Gastrocnemius medialis (tissue), 4 donors: ENCODE results near the gene SNRPE. TPM values are rescaled to one million over a fixed set of nuclear protein-coding genes. Genes with fewer than 3 reads are reported as not detected.

Experiments
- ATAC-seq, 2 donors: fragments of 150-250 bp; one replicate each; pipeline ENCODE4 v1.9.1; 2016
- DNase-seq, 2 donors: peaks; one replicate each; pipeline ENCODE4 v3.0.0-alpha.2; 2019
- H3K27ac ChIP-seq, 4 donors: fragments of 200-600 bp; sonication (generic); 1 replicate in 1 of 4; 2 replicates in 3 of 4; pipeline ENCODE4 v1.5.1; 2016 to 2018; ENCODE audit warnings: mild to moderate bottlenecking in 2 of 4, moderate library complexity in 1 of 4
- H3K27me3 ChIP-seq, 3 donors: fragments of 200-600 bp; sonication (generic) in 2 of 3; 1 replicate in 1 of 3; 2 replicates in 2 of 3; pipeline versions ENCODE4 v1.5.1 to v1.6.0; 2016 to 2019; ENCODE audit warnings: mild to moderate bottlenecking in 1 of 3, moderate library complexity in 1 of 3
- H3K36me3 ChIP-seq, 2 donors: fragments of 200-600 bp; sonication (generic) in 1 of 2; one replicate each; pipeline ENCODE4 v1.5.1; 2017 to 2018
- H3K4me1 ChIP-seq, 2 donors: fragments of 200-600 bp; sonication (generic) in 1 of 2; one replicate each; pipeline ENCODE4 v1.5.1; 2016 to 2017; ENCODE audit warnings: mild to moderate bottlenecking in 2 of 2
- H3K4me3 ChIP-seq, 4 donors: fragments of 200-600 bp; sonication (generic) in 3 of 4; 1 replicate in 1 of 4; 2 replicates in 3 of 4; pipeline ENCODE4 v1.5.1; 2016 to 2019; ENCODE audit warnings: mild to moderate bottlenecking in 2 of 4
- H3K9me3 ChIP-seq, 3 donors: fragments of 200-600 bp; sonication (generic) in 2 of 3; 1 replicate in 1 of 3; 2 replicates in 2 of 3; pipeline ENCODE4 v1.5.1; 2016 to 2019
- POLR2A ChIP-seq, 2 donors: fragments of 450-650 bp; IDR thresholded peaks; one replicate each; pipeline ENCODE4 v1.6.1; 2017; ENCODE audit warnings: antibody characterized with exemption in 2 of 2, mild to moderate bottlenecking in 2 of 2, moderate library complexity in 2 of 2
- in situ Hi-C, 4 donors: fragments of 200-750 bp; cut with MboI; loops; one replicate each; pipeline versions ENCODE4 v1.15.0 to v1.8.0; 2017; ENCODE audit warnings: low sequenced_read_pairs in 4 of 4
- intact Hi-C: fragments of 100-400 bp; cut with DNase I; formaldehyde crosslinking; loops from one replicate; pipeline ENCODE4 v1.15.1; 2023; ENCODE audit warnings: low total_unique reads
- total RNA-seq, 4 donors: library from RNA; depleted of rRNA; stranded (reverse); fragments of >200 nt; gene quantifications; one replicate each; pipeline versions ENCODE4 v1.1.0 to v1.2.3, GENCODE V29; 2016
- TF ChIP-seq, protein P1 (sequence below), 5 experiments: fragments of 450-650 bp in 3 of 5; fragments of 200-600 bp in 2 of 5; sonication (generic) in 2 of 5; IDR thresholded peaks in 4 of 5; conservative IDR thresholded peaks in 1 of 5; 1 replicate in 4 of 5; 2 replicates in 1 of 5; pipeline ENCODE4 v1.5.1; 2016 to 2019; ENCODE audit warnings: antibody characterized with exemption in 5 of 5, mild to moderate bottlenecking in 3 of 5, moderate library complexity in 3 of 5

SNRPE gene
- total RNA-seq, 4 donors from 2014 or later = 23.7 to 39.1 (median 30.5) TPM

- Histone ChIP-seq H3K27me3 (no peaks in the 10 kb centered on the region), H3K9me3 (peaks cover 0 to 4% (median 0%) of the 10 kb centered on the region in 3 donors), H3K4me1 (no peaks in the 10 kb centered on the region), H3K4me3 (no peak overlapping the region), H3K36me3 (no peaks in the 10 kb centered on the region), H3K27ac (no peak overlapping the region)
- intact Hi-C loops = no loop called here
- no peak for TF ChIP-seq POLR2A (IDR thresholded peaks at IDR 0.05)
- TF ChIP-seq, protein P1, sequence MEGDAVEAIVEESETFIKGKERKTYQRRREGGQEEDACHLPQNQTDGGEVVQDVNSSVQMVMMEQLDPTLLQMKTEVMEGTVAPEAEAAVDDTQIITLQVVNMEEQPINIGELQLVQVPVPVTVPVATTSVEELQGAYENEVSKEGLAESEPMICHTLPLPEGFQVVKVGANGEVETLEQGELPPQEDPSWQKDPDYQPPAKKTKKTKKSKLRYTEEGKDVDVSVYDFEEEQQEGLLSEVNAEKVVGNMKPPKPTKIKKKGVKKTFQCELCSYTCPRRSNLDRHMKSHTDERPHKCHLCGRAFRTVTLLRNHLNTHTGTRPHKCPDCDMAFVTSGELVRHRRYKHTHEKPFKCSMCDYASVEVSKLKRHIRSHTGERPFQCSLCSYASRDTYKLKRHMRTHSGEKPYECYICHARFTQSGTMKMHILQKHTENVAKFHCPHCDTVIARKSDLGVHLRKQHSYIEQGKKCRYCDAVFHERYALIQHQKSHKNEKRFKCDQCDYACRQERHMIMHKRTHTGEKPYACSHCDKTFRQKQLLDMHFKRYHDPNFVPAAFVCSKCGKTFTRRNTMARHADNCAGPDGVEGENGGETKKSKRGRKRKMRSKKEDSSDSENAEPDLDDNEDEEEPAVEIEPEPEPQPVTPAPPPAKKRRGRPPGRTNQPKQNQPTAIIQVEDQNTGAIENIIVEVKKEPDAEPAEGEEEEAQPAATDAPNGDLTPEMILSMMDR (IDR thresholded peaks at IDR 0.05 in 4 of 5, conservative IDR thresholded peaks at IDR 0.05 in 1 of 5) = no peak
- no peak for DNase-seq
- in situ Hi-C loops = no loop called here
- no peak for ATAC-seq
These were observed 37.9 kb downstream of the SNRPE start for GRCh38 chr1:203899353-203899716.

DNA sequence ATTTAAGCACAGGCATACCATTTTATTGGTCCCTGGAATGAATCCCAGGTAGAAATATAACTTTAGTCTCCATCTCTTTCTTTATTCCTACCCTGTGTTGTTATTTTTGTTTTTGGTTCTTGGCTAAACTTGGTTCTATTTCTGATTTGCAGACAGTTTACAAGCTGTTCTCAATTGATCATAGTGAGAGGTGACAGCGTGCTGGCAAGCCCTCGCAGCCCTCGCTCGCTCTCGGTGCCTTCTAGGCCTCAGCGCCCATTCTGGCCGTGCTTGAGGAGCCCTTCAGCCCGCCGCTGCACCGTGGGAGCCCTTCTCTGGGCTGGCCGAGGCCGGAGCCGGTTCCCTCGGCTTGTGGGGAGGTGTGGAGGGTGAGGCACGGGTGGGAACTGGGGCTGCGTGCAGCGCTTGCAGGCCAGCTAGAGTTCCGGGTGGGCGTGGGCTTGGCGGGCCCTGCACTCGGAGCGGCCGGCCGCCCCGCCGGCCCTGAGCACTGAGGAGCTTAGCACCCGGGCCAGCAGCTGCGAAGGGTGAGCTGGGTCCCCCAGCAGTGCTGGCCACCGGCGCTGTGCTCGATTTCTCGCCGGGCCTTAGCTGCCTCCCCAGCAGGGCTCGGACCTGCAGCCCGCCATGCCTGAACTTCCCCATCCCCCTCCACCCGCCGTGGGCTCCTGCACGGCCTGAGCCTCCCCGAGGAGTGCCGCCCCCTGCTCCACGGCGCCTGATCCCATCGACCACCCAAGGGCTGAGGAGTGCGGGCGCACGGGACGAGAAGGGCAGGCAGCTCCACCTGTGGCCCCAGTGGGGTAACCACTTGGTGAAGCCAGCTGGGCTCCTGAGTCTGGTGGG is 38.7 kb downstream of the SNRPE start:
- H3K9me3 ChIP-seq = no peaks in the 10 kb centered on the region
- DNase-seq (no peak), ATAC-seq (no peak)
- in situ Hi-C loops = no loop called here
- intact Hi-C loops = no loop called here
- H3K27ac ChIP-seq = no peak overlapping the region
- no peaks in the 10 kb centered on the region for H3K27me3 ChIP-seq
- TF ChIP-seq POLR2A (IDR thresholded peaks at IDR 0.05) = no peak
- TF ChIP-seq, protein P1 (IDR thresholded peaks at IDR 0.05 in 4 of 5, conservative IDR thresholded peaks at IDR 0.05 in 1 of 5) = no peak
- no peaks in the 10 kb centered on the region for H3K4me1 ChIP-seq
- no peak overlapping the region for H3K4me3 ChIP-seq
- no peaks in the 10 kb centered on the region for H3K36me3 ChIP-seq

- ATAC-seq = no peak
- no peak for DNase-seq
- Histone ChIP-seq H3K4me1 (no peaks in the 10 kb centered on the region), H3K9me3 (no peaks in the 10 kb centered on the region), H3K36me3 (no peaks in the 10 kb centered on the region), H3K4me3 (no peak overlapping the region), H3K27me3 (no peaks in the 10 kb centered on the region), H3K27ac (no peak overlapping the region)
- in situ Hi-C loops (no loop called here), intact Hi-C loops (no loop called here)
- TF ChIP-seq, protein P1 (IDR thresholded peaks at IDR 0.05 in 4 of 5, conservative IDR thresholded peaks at IDR 0.05 in 1 of 5) = no peak
- no peak for TF ChIP-seq POLR2A (IDR thresholded peaks at IDR 0.05)
These were observed 40.2 kb downstream of the SNRPE start for GRCh38 chr1:203901581-203901980.

GRCh38 chr1:203905275-203905674 is 43.9 kb downstream of the SNRPE start:
- Histone ChIP-seq H3K27ac (no peak overlapping the region), H3K9me3 (no peaks in the 10 kb centered on the region), H3K27me3 (no peaks in the 10 kb centered on the region), H3K36me3 (no peaks in the 10 kb centered on the region), H3K4me3 (no peak overlapping the region), H3K4me1 (no peaks in the 10 kb centered on the region)
- in situ Hi-C loops = no loop called here
- no peak for ATAC-seq
- DNase-seq = no peak
- no peak for TF ChIP-seq POLR2A (IDR thresholded peaks at IDR 0.05)
- TF ChIP-seq, protein P1 (IDR thresholded peaks at IDR 0.05 in 4 of 5, conservative IDR thresholded peaks at IDR 0.05 in 1 of 5) = no peak
- intact Hi-C loops = no loop called here
